Inflammatory macrophage (primary cell): ENCODE results near the gene RIPPLY3.
"Not testable (repeated sequence)": the region's sequence is repeated elsewhere in the genome, so short reads cannot be mapped to it uniquely, and the experiment has no call there.

Experiments
- DNase-seq, 2 donors: peaks; one replicate each; pipeline ENCODE4 v3.0.0-alpha.2; 2020 to 2022

The RIPPLY3 gene

GRCh38 chr21:36981977-36982700, 24.4 kb upstream of the RIPPLY3 start:
- no peak for DNase-seq

- DNase-seq, result no peak
Measured at GRCh38 chr21:36985751-36986594, 20.5 kb upstream of the RIPPLY3 start.

DNA sequence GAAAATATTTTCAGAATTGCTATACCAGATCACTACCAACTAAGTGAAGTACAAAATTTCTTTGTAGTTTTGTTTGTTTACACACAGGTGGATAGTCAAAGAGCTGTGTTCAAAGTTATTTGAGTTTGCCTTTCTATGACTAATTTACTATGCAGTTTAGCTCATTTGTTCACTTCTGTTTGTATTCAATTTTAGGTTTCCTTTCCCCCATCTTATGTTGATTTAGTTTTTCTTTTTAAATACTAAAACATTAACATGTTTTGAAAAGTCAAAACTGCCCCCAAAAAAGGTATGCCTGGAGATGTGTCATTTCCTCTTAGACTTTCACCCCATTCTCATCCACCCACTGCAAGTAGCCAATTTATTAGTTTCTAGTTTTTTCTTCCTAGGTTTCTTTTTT, 18.7 kb upstream of the RIPPLY3 start:
- no peak for DNase-seq

DNA sequence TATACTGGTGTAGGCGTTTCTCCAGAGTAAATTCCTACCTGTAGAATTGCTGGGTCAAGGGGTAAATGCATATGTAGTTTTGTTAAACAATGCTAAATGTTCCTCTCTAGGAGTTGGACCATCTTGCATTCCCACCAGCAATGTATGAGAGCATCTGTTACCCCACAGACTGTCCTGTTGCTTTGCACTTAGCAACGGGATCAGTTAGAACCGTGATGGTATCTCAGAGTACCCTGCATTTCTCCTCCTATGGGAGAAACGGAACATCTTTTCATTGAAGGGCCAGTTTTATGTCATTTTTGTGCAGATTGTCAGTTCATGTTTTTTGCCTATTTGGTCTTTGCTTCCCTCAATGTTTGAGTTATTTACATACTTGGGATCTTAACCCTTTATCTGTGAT, 18.0 kb upstream of the RIPPLY3 start:
- DNase-seq, result no peak

DNA sequence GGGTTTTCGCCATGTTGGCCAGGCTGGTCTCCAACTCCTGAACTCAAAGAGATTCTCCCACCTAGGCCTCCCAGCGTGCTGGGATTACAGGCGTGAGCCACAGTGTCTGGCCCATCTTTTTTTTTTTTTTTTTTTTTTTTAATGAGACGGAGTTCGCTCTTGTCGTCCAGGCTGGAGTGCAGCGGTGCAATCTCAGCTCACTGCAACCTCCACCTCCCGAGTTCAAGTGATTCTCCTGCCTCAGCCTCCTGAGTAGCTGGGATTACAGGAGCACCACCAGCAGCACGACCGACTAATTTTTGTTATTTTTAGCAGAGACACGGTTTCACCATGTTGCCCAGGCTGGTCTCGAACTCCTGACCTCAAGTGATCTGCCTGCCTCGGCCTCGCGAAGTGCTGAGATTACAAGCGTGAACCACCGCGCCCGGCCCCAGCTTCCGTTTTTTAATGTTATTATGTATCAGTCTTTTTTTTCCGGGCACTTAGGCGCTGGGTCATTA, 17.3 kb upstream of the RIPPLY3 start:
- not testable (repeated sequence) for DNase-seq

- DNase-seq, result peak; percentile 92 to 96
Measured at GRCh38 chr21:36989699-36990507, 16.6 kb upstream of the RIPPLY3 start.

DNA sequence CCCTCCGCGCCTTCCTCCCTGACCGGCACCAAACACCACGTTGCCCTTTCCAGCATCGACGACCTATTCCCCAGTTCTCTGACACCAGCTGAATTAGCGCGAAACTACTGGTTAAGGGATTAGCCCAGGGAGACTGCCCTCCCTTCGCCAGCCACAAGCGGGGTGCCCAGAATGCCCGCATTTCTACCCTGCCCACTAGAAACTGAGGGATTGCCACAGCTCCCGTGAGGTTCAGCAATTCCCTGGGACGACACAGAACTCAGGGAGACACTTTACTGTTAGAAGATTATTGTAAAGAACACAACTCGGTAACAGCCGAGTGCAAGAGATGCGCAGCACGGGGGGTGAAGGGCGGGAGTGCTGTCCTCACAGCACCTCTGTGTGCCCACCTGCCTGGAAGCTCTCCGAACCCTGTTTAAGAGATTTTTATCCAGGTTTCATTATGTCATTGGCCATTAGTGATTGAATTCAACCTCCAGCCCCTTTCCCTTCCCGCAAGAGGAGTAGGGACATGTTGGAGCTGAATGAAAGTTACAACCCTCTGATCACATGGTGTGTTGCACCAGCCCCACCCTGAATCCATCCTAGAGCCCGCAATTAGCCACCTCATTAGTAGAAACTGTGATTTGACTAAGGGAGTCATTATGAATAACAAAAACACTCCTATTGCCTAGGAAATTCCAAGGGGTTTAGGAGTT, 15.8 kb upstream of the RIPPLY3 start:
- DNase-seq, result no peak

- no peak for DNase-seq
Measured at GRCh38 chr21:36992671-36993070, 13.8 kb upstream of the RIPPLY3 start.

DNA sequence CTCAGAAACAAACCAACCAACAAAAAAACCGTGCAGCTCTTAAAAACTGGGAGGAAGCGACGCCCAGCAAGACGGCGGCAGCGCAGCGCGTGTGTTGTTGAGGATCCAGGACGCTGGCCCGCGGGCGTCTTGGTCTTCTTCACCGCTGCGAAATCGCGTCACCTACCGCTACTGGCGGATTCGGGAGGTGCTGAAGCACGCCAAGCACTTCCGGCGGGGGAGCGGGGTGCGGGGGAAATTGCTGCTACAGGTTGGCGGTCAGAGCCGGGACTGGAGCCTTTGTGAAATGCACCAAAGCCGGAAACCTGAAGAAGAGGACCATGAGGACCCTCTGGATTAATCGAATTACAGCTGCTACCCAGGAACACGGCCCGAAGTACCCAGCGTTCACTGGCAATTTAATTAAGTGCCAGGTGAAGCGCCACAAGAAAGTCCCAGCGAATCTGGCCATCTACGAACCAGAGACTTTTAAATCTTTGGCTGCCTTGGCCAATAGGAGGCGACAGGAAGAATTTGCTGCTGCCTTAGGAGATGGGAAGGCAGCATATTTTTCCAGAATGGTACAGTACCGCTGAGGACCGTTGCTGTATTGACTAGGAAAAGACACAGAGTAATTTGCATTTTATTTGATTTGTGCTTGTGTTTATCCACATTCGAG, 11.9 kb upstream of the RIPPLY3 start:
- no peak for DNase-seq

GRCh38 chr21:36995285-36995684, 11.2 kb upstream of the RIPPLY3 start:
- DNase-seq, result not testable (repeated sequence)

GRCh38 chr21:36999131-36999898, 7.2 kb upstream of the RIPPLY3 start:
- DNase-seq, result no peak

DNA sequence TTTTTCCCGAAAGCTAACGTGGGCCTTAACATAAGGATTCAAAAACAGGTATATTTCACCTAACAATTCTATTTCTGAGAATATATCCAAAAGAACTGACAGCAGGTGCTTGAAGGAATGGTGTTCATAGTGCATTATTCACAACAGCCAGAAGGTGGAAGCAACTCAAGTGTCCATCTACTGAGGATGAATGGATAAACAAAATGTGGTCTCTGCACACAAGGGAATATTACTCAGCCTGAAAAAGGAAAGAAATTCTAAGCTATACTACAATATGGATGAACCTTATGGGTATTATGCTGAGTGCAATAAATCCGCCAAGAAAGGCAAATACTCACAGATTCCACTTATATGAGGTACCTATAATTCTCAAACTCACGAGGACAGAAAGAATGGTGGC, 6.1 kb upstream of the RIPPLY3 start:
- no peak for DNase-seq

- no peak for DNase-seq
Measured at GRCh38 chr21:37001441-37001840, 5.1 kb upstream of the RIPPLY3 start.

GRCh38 chr21:37002851-37003250, 3.7 kb upstream of the RIPPLY3 start:
- not testable (repeated sequence) for DNase-seq

- DNase-seq, result not testable (repeated sequence)
Measured at GRCh38 chr21:37003917-37004316, 2.6 kb upstream of the RIPPLY3 start.

GRCh38 chr21:37005548-37006485, 685 bp upstream of the RIPPLY3 start:
- DNase-seq, result no peak

- DNase-seq, result no peak
Measured at GRCh38 chr21:37008724-37009123, 2.2 kb downstream of the RIPPLY3 start.

DNA sequence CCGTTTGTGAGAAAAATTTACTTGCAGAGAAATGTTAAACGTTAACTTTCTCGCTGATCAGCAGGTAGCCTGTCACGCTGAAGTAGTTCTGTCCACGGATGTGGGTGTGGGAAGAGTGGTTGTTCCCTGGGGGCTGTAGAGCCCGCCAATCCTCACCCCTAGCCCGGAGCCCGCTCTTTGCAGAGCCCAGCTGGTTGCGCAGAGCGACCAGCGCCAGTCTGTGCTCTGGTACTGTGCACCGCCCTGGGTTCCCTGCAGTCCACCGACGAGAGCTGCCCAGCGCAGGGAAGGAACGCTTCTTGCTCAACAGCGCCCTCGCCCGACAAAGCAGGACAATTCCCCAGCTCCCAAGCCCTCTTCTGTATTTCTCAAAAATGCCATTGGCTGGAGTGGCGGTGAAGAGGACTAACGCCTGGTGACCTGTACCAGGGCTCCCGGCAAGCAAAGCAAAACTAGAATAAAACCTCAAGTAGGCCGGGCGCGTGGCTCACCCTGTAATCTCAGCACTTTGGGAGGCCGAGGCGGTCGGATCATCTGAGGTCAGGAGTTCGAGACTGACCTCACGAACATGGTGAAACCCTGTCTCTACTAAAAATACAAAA, 3.3 kb downstream of the RIPPLY3 start:
- DNase-seq, result peak; percentile 78 to 82

- DNase-seq, result no peak
Measured at GRCh38 chr21:37017951-37018679, 11.6 kb downstream of the RIPPLY3 start.
